ENCODE measurements around the gene LIPT2.

- no peak for TF ChIP-seq CTCF (IDR thresholded peaks at IDR 0.05)
- TF ChIP-seq POLR2A (IDR thresholded peaks at IDR 0.05) = no peak
Observed at GRCh38 chr11:74450318-74450717, 43.2 kb downstream of the LIPT2 start.
